HG02610 (cell line): ENCODE measurements around the gene PDE2A.

ENCODE experiments used
- ATAC-seq: cut with Tn5 transposase; IDR thresholded peaks from one replicate; pipeline ENCODE4 v1.9.1; 2021; ENCODE audit warnings: mild to moderate bottlenecking, moderate library complexity; ENCODE audit not compliant: unreplicated experiment

The PDE2A gene

DNA sequence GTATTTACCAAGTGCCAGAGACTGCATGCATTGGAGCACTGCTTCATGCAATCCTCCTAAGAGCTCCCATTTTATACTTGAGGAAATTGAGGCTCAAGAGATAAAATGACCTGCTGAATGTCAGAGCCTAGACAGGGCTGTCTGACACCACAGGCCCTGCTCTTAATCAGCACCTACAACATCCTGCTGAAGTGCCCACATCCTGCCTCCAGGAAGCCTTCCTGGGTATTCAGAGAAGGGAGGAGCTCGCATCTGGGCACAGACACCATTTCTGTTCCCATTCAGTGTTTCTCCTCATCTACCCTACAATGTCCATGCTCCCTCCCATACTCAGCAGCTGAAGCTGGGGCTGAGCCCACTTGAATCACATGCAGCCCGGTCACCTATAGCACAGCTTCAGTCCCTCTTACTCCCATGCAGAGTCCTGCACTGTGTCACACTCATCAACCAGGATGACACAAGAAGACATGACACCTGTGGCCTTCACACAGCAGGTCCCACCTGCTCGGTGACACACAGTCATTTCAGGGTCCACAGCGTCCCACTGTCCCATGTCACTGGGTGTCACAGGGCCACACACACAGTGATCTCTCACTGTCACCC lies 53.1 kb downstream of the PDE2A start:
- ATAC-seq: no peak

DNA sequence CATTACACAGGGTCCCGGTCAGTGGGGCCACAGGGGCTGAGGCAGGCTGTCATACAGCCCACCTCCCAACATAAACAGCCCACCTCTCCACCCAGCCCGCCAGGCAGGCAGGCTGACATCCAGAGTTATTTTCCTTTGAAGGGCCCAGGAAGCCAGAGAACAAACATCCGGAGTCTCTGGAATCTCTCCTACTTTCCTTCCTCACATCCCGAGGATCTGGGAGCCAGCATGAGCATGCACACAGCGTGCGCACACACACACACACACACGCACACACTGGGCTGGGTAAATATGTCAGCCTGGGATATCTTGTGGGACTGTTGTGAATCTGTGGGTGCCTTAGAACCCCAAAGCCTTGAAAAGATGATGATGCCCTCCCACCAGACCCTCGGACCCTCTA lies 55.4 kb downstream of the PDE2A start:
- no peak for ATAC-seq

DNA sequence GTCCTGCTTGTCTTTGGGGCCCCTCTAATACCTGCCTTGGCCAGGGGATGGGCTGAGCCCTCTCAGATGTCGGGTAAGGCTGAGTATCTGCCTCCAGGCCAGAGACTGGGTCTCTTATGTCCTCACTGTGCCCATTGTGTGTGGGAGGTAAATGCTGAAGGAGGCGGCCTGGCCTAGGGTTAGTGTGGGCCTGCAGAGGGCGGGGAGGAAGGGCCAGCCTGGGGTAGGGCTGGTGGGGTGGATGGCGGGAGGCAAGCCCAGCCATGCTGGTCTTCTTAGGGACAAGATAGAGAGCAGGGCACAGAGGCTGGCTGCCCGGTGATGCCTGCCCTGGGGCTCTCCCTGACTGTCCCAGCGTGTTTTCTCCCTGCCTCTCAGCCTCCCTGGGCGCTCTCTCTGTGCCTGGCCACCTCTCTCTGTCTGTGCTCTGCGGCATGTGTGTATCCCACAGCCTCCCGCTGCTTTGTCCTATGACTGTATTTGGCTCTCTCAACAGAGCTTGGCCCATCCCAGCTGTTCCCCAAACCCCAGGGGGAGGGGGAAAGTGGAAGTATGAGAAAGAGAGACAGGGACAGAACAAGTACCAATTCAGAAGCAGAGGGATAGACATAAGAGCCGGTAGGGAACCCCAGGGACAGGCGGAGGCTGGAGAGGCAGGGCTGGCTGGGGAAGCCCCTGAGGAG lies 57.0 kb downstream of the PDE2A start:
- ATAC-seq: no peak

- ATAC-seq: no peak
These were observed 57.6 kb downstream of the PDE2A start for GRCh38 chr11:72616655-72617054.

DNA sequence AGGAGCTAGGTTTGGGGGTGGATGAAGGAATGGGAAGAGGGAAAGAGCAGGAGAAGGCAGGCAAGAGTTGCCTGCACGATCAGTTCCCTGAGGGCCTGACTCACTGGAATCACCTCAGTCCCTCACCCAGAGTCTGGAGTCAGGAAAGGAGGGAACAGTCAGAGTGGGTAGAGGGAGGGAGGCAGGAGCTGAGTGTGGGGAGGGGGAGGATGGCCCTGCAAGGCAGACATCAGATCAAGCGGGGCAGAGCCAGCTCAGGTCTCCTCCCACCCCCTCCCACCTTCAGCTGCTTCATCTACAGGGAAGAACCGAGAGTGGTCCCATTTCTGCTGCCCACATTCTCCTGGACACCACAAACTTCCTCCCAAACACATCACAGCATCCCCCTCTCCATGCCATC lies 58.9 kb downstream of the PDE2A start:
- ATAC-seq: no peak

DNA sequence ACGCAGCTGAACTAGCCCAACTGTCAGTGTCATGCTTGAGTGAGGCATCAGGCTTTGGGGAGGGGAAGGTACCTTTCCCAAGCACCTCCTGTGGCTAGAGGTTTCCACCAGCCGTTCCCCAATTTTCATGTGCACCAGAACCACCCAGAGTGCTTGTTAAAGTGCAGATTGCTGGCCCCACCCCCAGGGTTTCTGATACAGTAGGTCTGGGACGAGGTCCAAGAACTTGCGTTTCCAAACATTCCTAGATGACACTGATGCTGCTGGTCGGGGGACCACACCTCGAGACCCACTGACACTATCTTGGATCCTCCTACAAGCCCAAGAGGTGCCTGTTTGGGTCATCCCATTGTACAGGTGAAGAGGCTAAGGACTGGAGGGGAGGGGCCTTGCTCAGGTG lies 59.8 kb downstream of the PDE2A start:
- no peak for ATAC-seq

GRCh38 chr11:72613977-72614376 lies 60.2 kb downstream of the PDE2A start:
- no peak for ATAC-seq

DNA sequence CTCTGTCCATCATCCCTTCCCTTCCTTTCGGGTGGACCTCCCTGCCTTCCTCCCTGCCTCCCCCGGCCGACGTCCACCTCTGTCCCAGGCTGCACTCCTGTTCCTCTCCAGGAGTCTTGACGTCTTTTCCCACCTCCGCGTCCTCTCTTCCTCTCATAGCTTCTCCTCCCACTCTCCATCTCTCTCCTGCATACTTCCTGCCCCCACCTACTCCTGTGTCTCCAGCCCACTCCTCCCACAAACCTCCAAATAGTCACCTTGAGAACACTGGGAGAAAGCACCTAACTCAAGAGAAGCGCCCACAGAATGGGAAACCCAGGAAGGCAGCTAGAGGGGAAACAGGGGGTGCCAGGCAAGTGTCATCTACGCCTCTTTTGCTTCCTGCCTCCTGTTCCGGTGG lies 60.8 kb downstream of the PDE2A start:
- ATAC-seq: no peak

DNA sequence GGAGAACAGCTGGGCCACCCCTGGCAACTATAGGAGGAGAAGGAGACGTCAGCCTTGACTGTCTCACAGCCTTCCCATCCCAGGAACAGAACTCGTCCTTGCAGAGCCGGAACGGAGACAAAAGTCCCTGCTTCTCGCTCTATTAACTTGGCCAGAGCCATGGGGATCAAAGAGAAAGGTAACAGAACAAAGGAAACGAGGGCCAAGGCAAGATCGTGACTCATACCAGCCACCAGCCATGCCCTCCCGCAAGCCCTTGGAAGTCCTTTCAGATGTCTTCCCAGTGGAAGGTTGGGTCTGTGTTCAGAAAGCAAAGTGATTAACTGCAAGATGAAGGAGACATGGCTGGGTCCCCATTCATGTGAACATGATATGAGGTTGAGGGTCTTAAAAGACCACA lies 64.7 kb downstream of the PDE2A start:
- no peak for ATAC-seq

DNA sequence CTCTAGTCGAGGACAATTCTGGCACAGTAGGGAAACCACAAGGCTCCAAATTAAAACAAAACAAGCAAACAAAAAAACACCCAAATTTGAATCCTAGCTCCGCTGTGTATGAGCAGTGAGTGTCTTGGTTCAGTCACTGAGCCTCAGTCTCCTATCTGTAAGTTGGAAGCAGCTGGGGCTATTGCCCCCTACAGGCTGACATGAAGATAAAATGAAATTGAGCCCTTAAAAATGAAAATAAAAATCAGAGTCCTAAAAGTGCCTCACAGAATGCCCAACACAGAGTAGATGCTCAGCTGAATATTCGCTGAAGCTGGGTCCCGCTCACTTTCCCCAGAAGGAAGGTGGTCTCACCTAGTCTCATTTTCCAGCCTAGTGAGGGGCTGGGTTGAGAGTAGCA lies 65.2 kb downstream of the PDE2A start:
- no peak for ATAC-seq

- no peak for ATAC-seq
These were observed 66.7 kb downstream of the PDE2A start for GRCh38 chr11:72607496-72607895.

- ATAC-seq: no peak
These were observed 67.3 kb downstream of the PDE2A start for GRCh38 chr11:72606748-72607468.

DNA sequence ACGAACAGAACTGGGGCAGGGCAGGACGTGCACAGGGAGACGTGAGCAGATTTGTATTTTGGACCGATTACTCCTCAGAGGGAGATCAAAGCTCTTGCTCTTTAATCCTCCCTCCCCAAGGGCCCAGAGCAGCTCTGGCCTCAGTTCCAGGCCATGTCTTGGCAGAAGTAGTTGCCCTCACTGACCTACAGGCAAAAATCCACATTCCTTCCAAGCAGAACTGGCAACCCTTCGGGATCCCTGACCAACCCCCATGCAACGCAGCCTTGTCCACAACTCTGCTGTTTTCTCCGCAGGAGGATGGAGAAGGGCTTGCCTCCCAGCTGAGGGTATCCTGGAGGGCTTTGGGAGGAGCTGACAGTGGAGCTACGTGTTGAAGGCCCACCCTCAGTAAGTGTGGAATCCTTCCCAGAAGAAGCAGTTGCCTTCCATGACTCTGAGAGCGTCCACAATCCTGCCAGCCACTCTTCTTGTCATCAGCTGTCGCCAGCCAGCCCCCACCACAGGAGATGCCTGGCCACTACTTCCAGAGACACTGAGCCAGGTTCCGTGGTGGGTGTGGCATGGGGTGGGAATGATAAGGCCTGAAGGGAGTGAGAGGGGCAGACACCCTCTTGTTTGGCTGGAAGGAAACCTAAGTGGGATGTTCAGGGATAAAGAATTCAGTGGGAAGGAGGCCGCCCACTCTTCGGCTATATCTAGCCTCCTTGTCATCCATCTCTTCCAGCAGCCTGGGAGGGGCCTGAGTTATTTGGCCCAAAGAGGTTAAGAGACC lies 68.1 kb downstream of the PDE2A start:
- no peak for ATAC-seq

- ATAC-seq: no peak
These were observed 70.0 kb downstream of the PDE2A start for GRCh38 chr11:72604256-72604655.

GRCh38 chr11:72602250-72602904 lies 71.8 kb downstream of the PDE2A start:
- no peak for ATAC-seq

DNA sequence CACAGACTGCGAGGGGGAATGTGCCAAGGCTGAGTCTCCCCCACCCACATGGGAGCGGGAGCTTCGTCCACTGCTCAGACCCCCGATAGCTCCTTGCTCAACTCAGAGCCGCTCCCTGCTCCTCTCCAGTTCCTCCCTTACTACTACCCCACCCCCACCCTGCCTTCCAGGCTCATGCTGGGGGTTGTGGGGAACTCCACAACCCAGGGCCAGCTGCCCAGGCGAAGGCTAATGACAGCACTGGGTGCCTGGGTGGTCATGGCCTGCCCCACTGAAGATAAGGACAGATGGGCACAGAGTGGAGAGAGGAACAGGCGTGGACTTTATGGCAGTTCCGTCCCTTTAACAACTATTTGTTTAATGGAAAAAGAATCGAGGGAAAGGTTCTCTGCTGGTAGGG lies 73.7 kb downstream of the PDE2A start:
- no peak for ATAC-seq

- no peak for ATAC-seq
These were observed 74.7 kb downstream of the PDE2A start for GRCh38 chr11:72599325-72600117.

DNA sequence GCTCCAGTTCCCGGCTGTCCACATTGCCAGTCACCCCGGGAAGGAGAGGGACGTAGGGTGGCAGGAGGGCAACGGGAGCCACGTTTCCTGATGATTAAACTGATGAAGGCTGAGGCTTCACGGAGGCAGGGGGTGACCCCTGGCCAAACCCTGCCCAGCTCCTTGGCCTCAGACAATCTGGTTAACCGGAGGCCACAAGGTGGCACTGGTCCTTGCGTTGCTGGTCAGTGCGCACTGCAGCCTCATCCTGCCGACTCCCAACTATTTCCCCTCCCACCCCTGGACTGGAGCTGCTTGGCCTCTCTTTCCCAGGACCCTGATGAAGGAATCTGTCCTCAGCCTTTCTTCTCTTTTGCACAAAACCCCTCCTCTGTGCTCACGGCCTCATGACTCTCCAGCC lies 75.3 kb downstream of the PDE2A start:
- ATAC-seq: no peak

DNA sequence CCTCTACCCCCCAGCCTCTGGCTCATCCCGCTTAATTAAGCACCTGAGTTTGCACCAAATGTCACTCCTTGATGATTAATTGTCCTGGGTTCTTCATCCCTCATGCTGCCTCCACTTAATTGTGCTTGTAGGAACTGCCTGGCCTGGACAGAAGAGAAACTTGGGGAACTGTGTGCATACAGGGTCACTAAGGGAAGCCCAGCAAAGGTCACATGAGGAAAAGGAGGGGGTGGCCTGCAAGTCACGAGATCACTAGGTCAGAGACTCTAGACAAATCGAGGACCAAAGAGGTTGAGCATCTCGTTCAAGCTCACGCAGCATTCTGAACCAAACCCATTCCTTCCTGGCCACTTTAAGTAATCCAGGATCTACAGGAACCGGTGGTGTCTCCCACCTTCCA lies 75.8 kb downstream of the PDE2A start:
- ATAC-seq: no peak

- ATAC-seq: no peak
These were observed 76.5 kb downstream of the PDE2A start for GRCh38 chr11:72597721-72598120.
